Measurements from ENCODE around the gene BANK1.

BANK1 gene

GRCh38 chr4:101910786-101911373, 120.3 kb downstream of the BANK1 start:
- DNase-seq = no peak

GRCh38 chr4:101911616-101912015, 121.1 kb downstream of the BANK1 start:
- no peak for DNase-seq

- no peak for DNase-seq
Observed at GRCh38 chr4:101914761-101915160, 124.2 kb downstream of the BANK1 start.

GRCh38 chr4:101919373-101919977, 128.9 kb downstream of the BANK1 start:
- no peak for DNase-seq

GRCh38 chr4:101921370-101921769, 130.8 kb downstream of the BANK1 start:
- no peak for DNase-seq

GRCh38 chr4:101931619-101932018, 141.1 kb downstream of the BANK1 start:
- no peak for DNase-seq

GRCh38 chr4:101933855-101934254, 143.3 kb downstream of the BANK1 start:
- no peak for DNase-seq

GRCh38 chr4:101938836-101939235, 148.3 kb downstream of the BANK1 start:
- DNase-seq = no peak

GRCh38 chr4:101941816-101942358, 151.4 kb downstream of the BANK1 start:
- no peak for DNase-seq

- no peak for DNase-seq
Observed at GRCh38 chr4:101942891-101943290, 152.4 kb downstream of the BANK1 start.

- no peak for DNase-seq
Observed at GRCh38 chr4:101944649-101945048, 154.1 kb downstream of the BANK1 start.

GRCh38 chr4:101948055-101948454, 157.5 kb downstream of the BANK1 start:
- no peak for DNase-seq

GRCh38 chr4:101948951-101949350, 158.4 kb downstream of the BANK1 start:
- DNase-seq = no peak

- no peak for DNase-seq
Observed at GRCh38 chr4:101950258-101950979, 159.9 kb downstream of the BANK1 start.

GRCh38 chr4:101952985-101953384, 162.5 kb downstream of the BANK1 start:
- no peak for DNase-seq

- no peak for DNase-seq
Observed at GRCh38 chr4:101953949-101954348, 163.4 kb downstream of the BANK1 start.

- no peak for DNase-seq
Observed at GRCh38 chr4:101954351-101954750, 163.8 kb downstream of the BANK1 start.

- no peak for DNase-seq
Observed at GRCh38 chr4:101954975-101955678, 164.6 kb downstream of the BANK1 start.

- DNase-seq = no peak
Observed at GRCh38 chr4:101956068-101956825, 165.7 kb downstream of the BANK1 start.

GRCh38 chr4:101958547-101958946, 168.0 kb downstream of the BANK1 start:
- no peak for DNase-seq

- no peak for DNase-seq
Observed at GRCh38 chr4:101960431-101960830, 169.9 kb downstream of the BANK1 start.

GRCh38 chr4:101961144-101961543, 170.6 kb downstream of the BANK1 start:
- DNase-seq = no peak

All from DMS79 treated with DMSO at 0.1 percent for 48 hours (cell line).